ENCODE data around the gene ARHGAP24. TPM values are rescaled to one million over a fixed set of nuclear protein-coding genes. Genes with fewer than 3 reads are reported as not detected.
"Not testable (repeated sequence)": the region's sequence is repeated elsewhere in the genome, so short reads cannot be mapped to it uniquely, and the experiment has no call there.

ARHGAP24 gene
- total and polyA plus RNA-seq, 4 donors, result 16.1 to 40.5 (median 24.4) TPM

- 100% methylated on average over 1 of the region's 3 CpGs for WGBS (ENCODE audit: insufficient coverage)
These were observed 404.6 kb downstream of the ARHGAP24 start for GRCh38 chr4:85879518-85879917.

GRCh38 chr4:85883180-85883579, 408.2 kb downstream of the ARHGAP24 start:
- no peaks in the 10 kb centered on the region for H3K27me3 ChIP-seq (ENCODE audit: control insufficient read depth, insufficient read depth, low read length)
- no peaks in the 10 kb centered on the region for H3K4me1 ChIP-seq (ENCODE audit: control insufficient read depth, insufficient read depth, low read length)
- no peaks in the 10 kb centered on the region for H3K9me3 ChIP-seq (ENCODE audit: control insufficient read depth, insufficient read depth, low read length)
- no CpG with 5 or more reads among the region's 1 CpG for WGBS (ENCODE audit: insufficient coverage)
- no peaks in the 10 kb centered on the region for H3K36me3 ChIP-seq (ENCODE audit: control insufficient read depth, insufficient read depth, low read length)
- no peak for DNase-seq (ENCODE audit: low read depth in 4 of 6, low spot score in 6 of 6)
- H3K27ac ChIP-seq (ENCODE audit: low read depth, low read length), result no peak overlapping the region
- H3K4me3 ChIP-seq (ENCODE audit: low read depth, low read length), result no peak overlapping the region

More at GRCh38 chr4:85879518-85879917, 404.6 kb downstream of the ARHGAP24 start:
- Histone ChIP-seq H3K9me3 (ENCODE audit: control insufficient read depth, insufficient read depth, low read length) (no peaks in the 10 kb centered on the region), H3K4me1 (ENCODE audit: control insufficient read depth, insufficient read depth, low read length) (no peaks in the 10 kb centered on the region), H3K36me3 (ENCODE audit: control insufficient read depth, insufficient read depth, low read length) (no peaks in the 10 kb centered on the region), H3K27me3 (ENCODE audit: control insufficient read depth, insufficient read depth, low read length) (no peaks in the 10 kb centered on the region), H3K4me3 (ENCODE audit: low read depth, low read length) (no peak overlapping the region), H3K27ac (ENCODE audit: low read depth, low read length) (no peak overlapping the region)
- no peak for DNase-seq (ENCODE audit: low read depth in 4 of 6, low spot score in 6 of 6)

GRCh38 chr4:85884251-85884650, 409.3 kb downstream of the ARHGAP24 start:
- WGBS (ENCODE audit: insufficient coverage), result no CpG with 5 or more reads among the region's 2 CpGs
- DNase-seq (ENCODE audit: low read depth in 4 of 6, low spot score in 6 of 6), result no peak
- no peaks in the 10 kb centered on the region for H3K9me3 ChIP-seq (ENCODE audit: control insufficient read depth, insufficient read depth, low read length)
- H3K4me1 ChIP-seq (ENCODE audit: control insufficient read depth, insufficient read depth, low read length), result no peaks in the 10 kb centered on the region
- no peak overlapping the region for H3K27ac ChIP-seq (ENCODE audit: low read depth, low read length)
- H3K36me3 ChIP-seq (ENCODE audit: control insufficient read depth, insufficient read depth, low read length), result no peaks in the 10 kb centered on the region
- no peaks in the 10 kb centered on the region for H3K27me3 ChIP-seq (ENCODE audit: control insufficient read depth, insufficient read depth, low read length)
- no peak overlapping the region for H3K4me3 ChIP-seq (ENCODE audit: low read depth, low read length)

- DNase-seq (ENCODE audit: low read depth in 4 of 6, low spot score in 6 of 6), result no peak
- no CpG with 5 or more reads among the region's 1 CpG for whole genome bisulfite sequencing (ENCODE audit: insufficient coverage)
- H3K27ac ChIP-seq (ENCODE audit: low read depth, low read length), result no peak overlapping the region
- no peak overlapping the region for H3K4me3 ChIP-seq (ENCODE audit: low read depth, low read length)
- no peaks in the 10 kb centered on the region for H3K9me3 ChIP-seq (ENCODE audit: control insufficient read depth, insufficient read depth, low read length)
- no peaks in the 10 kb centered on the region for H3K4me1 ChIP-seq (ENCODE audit: control insufficient read depth, insufficient read depth, low read length)
- H3K27me3 ChIP-seq (ENCODE audit: control insufficient read depth, insufficient read depth, low read length), result no peaks in the 10 kb centered on the region
- no peaks in the 10 kb centered on the region for H3K36me3 ChIP-seq (ENCODE audit: control insufficient read depth, insufficient read depth, low read length)
These were observed 411.7 kb downstream of the ARHGAP24 start for GRCh38 chr4:85886665-85887064.

GRCh38 chr4:85889314-85889713, 414.4 kb downstream of the ARHGAP24 start:
- DNase-seq (ENCODE audit: low read depth in 4 of 6, low spot score in 6 of 6), result no peak
- Histone ChIP-seq H3K27me3 (ENCODE audit: control insufficient read depth, insufficient read depth, low read length) (no peaks in the 10 kb centered on the region), H3K4me3 (ENCODE audit: low read depth, low read length) (no peak overlapping the region), H3K4me1 (ENCODE audit: control insufficient read depth, insufficient read depth, low read length) (no peaks in the 10 kb centered on the region), H3K27ac (ENCODE audit: low read depth, low read length) (no peak overlapping the region), H3K36me3 (ENCODE audit: control insufficient read depth, insufficient read depth, low read length) (no peaks in the 10 kb centered on the region), H3K9me3 (ENCODE audit: control insufficient read depth, insufficient read depth, low read length) (no peaks in the 10 kb centered on the region)
- no CpG with 5 or more reads among the region's 3 CpGs for WGBS (ENCODE audit: insufficient coverage)

GRCh38 chr4:85895755-85896154, 420.8 kb downstream of the ARHGAP24 start:
- no peaks in the 10 kb centered on the region for H3K4me1 ChIP-seq (ENCODE audit: control insufficient read depth, insufficient read depth, low read length)
- no peak overlapping the region for H3K27ac ChIP-seq (ENCODE audit: low read depth, low read length)
- H3K27me3 ChIP-seq (ENCODE audit: control insufficient read depth, insufficient read depth, low read length), result no peaks in the 10 kb centered on the region
- no peak for DNase-seq (ENCODE audit: low read depth in 4 of 6, low spot score in 6 of 6)
- no CpG with 5 or more reads among the region's 3 CpGs for WGBS (ENCODE audit: insufficient coverage)
- H3K36me3 ChIP-seq (ENCODE audit: control insufficient read depth, insufficient read depth, low read length), result no peaks in the 10 kb centered on the region
- H3K4me3 ChIP-seq (ENCODE audit: low read depth, low read length), result no peak overlapping the region
- no peaks in the 10 kb centered on the region for H3K9me3 ChIP-seq (ENCODE audit: control insufficient read depth, insufficient read depth, low read length)

- no peaks in the 10 kb centered on the region for H3K36me3 ChIP-seq (ENCODE audit: control insufficient read depth, insufficient read depth, low read length)
- H3K4me3 ChIP-seq (ENCODE audit: low read depth, low read length), result no peak overlapping the region
- H3K27ac ChIP-seq (ENCODE audit: low read depth, low read length), result no peak overlapping the region
- H3K27me3 ChIP-seq (ENCODE audit: control insufficient read depth, insufficient read depth, low read length), result no peaks in the 10 kb centered on the region
- H3K4me1 ChIP-seq (ENCODE audit: control insufficient read depth, insufficient read depth, low read length), result no peaks in the 10 kb centered on the region
- no peaks in the 10 kb centered on the region for H3K9me3 ChIP-seq (ENCODE audit: control insufficient read depth, insufficient read depth, low read length)
- no peak for DNase-seq (ENCODE audit: low read depth in 4 of 6, low spot score in 6 of 6)
- WGBS (ENCODE audit: insufficient coverage), result no CpG with 5 or more reads among the region's 4 CpGs
These were observed 423.3 kb downstream of the ARHGAP24 start for GRCh38 chr4:85898231-85898630.

GRCh38 chr4:85901500-85901899, 426.6 kb downstream of the ARHGAP24 start:
- Histone ChIP-seq H3K27ac (ENCODE audit: low read depth, low read length) (no peak overlapping the region), H3K9me3 (ENCODE audit: control insufficient read depth, insufficient read depth, low read length) (no peaks in the 10 kb centered on the region), H3K4me1 (ENCODE audit: control insufficient read depth, insufficient read depth, low read length) (no peaks in the 10 kb centered on the region), H3K27me3 (ENCODE audit: control insufficient read depth, insufficient read depth, low read length) (no peaks in the 10 kb centered on the region), H3K36me3 (ENCODE audit: control insufficient read depth, insufficient read depth, low read length) (no peaks in the 10 kb centered on the region), H3K4me3 (ENCODE audit: low read depth, low read length) (no peak overlapping the region)
- no peak for DNase-seq (ENCODE audit: low read depth in 4 of 6, low spot score in 6 of 6)

GRCh38 chr4:85902647-85903046, 427.7 kb downstream of the ARHGAP24 start:
- H3K27ac ChIP-seq (ENCODE audit: low read depth, low read length); H3K4me3 ChIP-seq (ENCODE audit: low read depth, low read length); H3K9me3 ChIP-seq (ENCODE audit: control insufficient read depth, insufficient read depth, low read length); H3K4me1 ChIP-seq (ENCODE audit: control insufficient read depth, insufficient read depth, low read length); H3K27me3 ChIP-seq (ENCODE audit: control insufficient read depth, insufficient read depth, low read length); H3K36me3 ChIP-seq (ENCODE audit: control insufficient read depth, insufficient read depth, low read length); DNase-seq (ENCODE audit: low read depth in 4 of 6, low spot score in 6 of 6): not testable (repeated sequence)
- WGBS (ENCODE audit: insufficient coverage), result 97% methylated on average over 8 of the region's 11 CpGs

GRCh38 chr4:85905761-85906160, 430.8 kb downstream of the ARHGAP24 start:
- peak in 1 of 6 donors; percentile 57 for DNase-seq (ENCODE audit: low read depth in 4 of 6, low spot score in 6 of 6)
- no CpG with 5 or more reads among the region's 2 CpGs for WGBS (ENCODE audit: insufficient coverage)
- Histone ChIP-seq H3K9me3 (ENCODE audit: control insufficient read depth, insufficient read depth, low read length) (no peaks in the 10 kb centered on the region), H3K27ac (ENCODE audit: low read depth, low read length) (no peak overlapping the region), H3K36me3 (ENCODE audit: control insufficient read depth, insufficient read depth, low read length) (no peaks in the 10 kb centered on the region), H3K4me1 (ENCODE audit: control insufficient read depth, insufficient read depth, low read length) (no peaks in the 10 kb centered on the region), H3K4me3 (ENCODE audit: low read depth, low read length) (no peak overlapping the region), H3K27me3 (ENCODE audit: control insufficient read depth, insufficient read depth, low read length) (no peaks in the 10 kb centered on the region)
